K562 (cell line): ENCODE results near the gene SEPHS2. TPM values are rescaled to one million over a fixed set of nuclear protein-coding genes. Genes with fewer than 3 reads are reported as not detected.
A peak's percentile ranks its signal among the peaks of the same experiment; 100 is the strongest.

ENCODE experiments used
- ATAC-seq: fragments of 200-7000 bp; cut with Tn5 transposase; 3 replicates; pipeline ENCODE4 v1.9.1; 2020; ENCODE audit warnings: moderate library complexity
- BruUV-seq: library from RNA; stranded (reverse); fragments of 400-500 nt; replicated peaks from 2 replicates; lab custom pipeline; 2021; lab: Mats Ljungman, UMichigan
- CTCF ChIA-PET: fragments of 300-600 bp; formaldehyde crosslinking; extraction: SDS; loops from one replicate; lab custom pipeline; 2021; ENCODE audit warnings: low intra/inter-chr PET ratio; lab: Yijun Ruan, JAX
- POLR2A ChIA-PET: fragments of 300-600, 350-650 bp; sonication (Branson Sonifier 250); formaldehyde crosslinking; extraction: SDS; loops from one replicate; lab custom pipeline; 2021; ENCODE audit warnings: antibody characterized with exemption, inconsistent platforms; lab: Yijun Ruan, JAX
- DNase-seq, 4 experiments: peaks; one replicate each; pipeline versions ENCODE4 v3.0.0 to v3.0.0-alpha.2; 2011 to 2018; ENCODE audit warnings: low spot score in 3 of 4, mixed read lengths in 3 of 4; ENCODE audit errors: extremely low read depth in 1 of 4
- FAIRE-seq: peaks from 2 replicates; lab custom pipeline; 2011; peaks lifted over from hg19 to GRCh38; lab: Jason Lieb, UNC
- H2AFZ ChIP-seq: 2 replicates; pipeline ENCODE4 v1.6.0; 2011; ENCODE audit warnings: low read depth, low read length, control low read depth, inconsistent platforms
- H3K27ac ChIP-seq: fragments of 200-600 bp; 3 replicates; pipeline ENCODE4 v1.8.0; 2011; ENCODE audit warnings: low read depth, mild to moderate bottlenecking, control low read depth, inconsistent platforms, low read length, moderate library complexity, mixed read lengths; ENCODE audit errors: extremely low read depth
- H3K27me3 ChIP-seq, 2 experiments: fragments of 300-600 bp in 1 of 2; 2 replicates in 1 of 2; 3 replicates in 1 of 2; pipeline versions ENCODE4 v1.6.0 to v1.8.0; 2011; ENCODE audit warnings: inconsistent platforms in 2 of 2, low read length in 2 of 2, mild to moderate bottlenecking in 1 of 2, mixed read lengths in 1 of 2, moderate library complexity in 1 of 2; ENCODE audit not compliant: control insufficient read depth in 2 of 2, insufficient read depth in 2 of 2
- H3K36me3 ChIP-seq: fragments of 300-600 bp; 3 replicates; pipeline ENCODE4 v1.8.0; 2011; ENCODE audit warnings: mild to moderate bottlenecking, low read length, inconsistent platforms; ENCODE audit not compliant: control insufficient read depth, insufficient read depth
- H3K4me1 ChIP-seq, 2 experiments: fragments of 200-600 bp in 1 of 2; replicated peaks in 1 of 2; 2 replicates in 1 of 2; 3 replicates in 1 of 2; pipeline versions ENCODE4 v1.5.1 to v1.8.0; 2011; ENCODE audit warnings: inconsistent platforms in 2 of 2, low read length in 2 of 2, mild to moderate bottlenecking in 1 of 2, mixed read lengths in 1 of 2, moderate library complexity in 1 of 2; ENCODE audit not compliant: control insufficient read depth in 2 of 2, insufficient read depth in 2 of 2
- H3K4me2 ChIP-seq: 2 replicates; pipeline ENCODE4 v1.6.1; 2011; ENCODE audit warnings: low read length, control low read depth, inconsistent platforms, mixed read lengths; ENCODE audit not compliant: insufficient read depth
- H3K4me3 ChIP-seq: fragments of 200-600 bp; sonication (generic), shearing (Covaris generic); 2 replicates; pipeline ENCODE4 v1.5.1; 2016; ENCODE audit warnings: control low read depth, inconsistent platforms
- H3K79me2 ChIP-seq: fragments of 200-600 bp; 3 replicates; pipeline ENCODE4 v1.8.0; 2011; ENCODE audit warnings: low read length, inconsistent platforms; ENCODE audit not compliant: control insufficient read depth, insufficient read depth
- H3K9ac ChIP-seq, 2 experiments: 2 replicates each; pipeline versions ENCODE4 v1.6.0 to v1.6.1; 2011; ENCODE audit warnings: low read depth in 2 of 2, low read length in 2 of 2, control low read depth in 1 of 2, inconsistent platforms in 1 of 2, mild to moderate bottlenecking in 1 of 2, mixed read lengths in 1 of 2; ENCODE audit not compliant: insufficient read depth in 1 of 2
- H3K9me1 ChIP-seq: one replicate; pipeline ENCODE4 v1.6.0; 2011; ENCODE audit warnings: inconsistent platforms, mild to moderate bottlenecking, low read length, moderate library complexity; ENCODE audit not compliant: control insufficient read depth, insufficient read depth
- H3K9me3 ChIP-seq: replicated peaks from 2 replicates; pipeline ENCODE4 v1.5.1; 2011; ENCODE audit warnings: low read depth, low read length, inconsistent platforms; ENCODE audit not compliant: control insufficient read depth, insufficient read depth
- H4K20me1 ChIP-seq: replicated peaks from 2 replicates; pipeline ENCODE4 v1.6.1; 2011; ENCODE audit warnings: low read length, inconsistent platforms, mixed read lengths; ENCODE audit not compliant: control insufficient read depth, insufficient read depth
- BHLHE40 ChIP-seq: IDR thresholded peaks from 2 replicates; pipeline ENCODE4 v1.6.1; 2011; ENCODE audit warnings: low read length, improper control_type of control experiment
- E2F5 ChIP-seq: sonication (generic); formaldehyde crosslinking; IDR thresholded peaks from 2 replicates; pipeline ENCODE4 v1.8.0; 2022; ENCODE audit warnings: mild to moderate bottlenecking, missing genetic modification reagents
- EHMT2 ChIP-seq: fragments of 450-650 bp; IDR thresholded peaks from 2 replicates; pipeline ENCODE4 v1.6.1; 2018; ENCODE audit warnings: antibody characterized with exemption
- HIVEP1 ChIP-seq: fragments of 250-450 bp; sonication (Bioruptor Pico); IDR thresholded peaks from 2 replicates; pipeline ENCODE4 v1.4.0; 2020; ENCODE audit warnings: mild to moderate bottlenecking
- HMG20B ChIP-seq: fragments of 250-450 bp; sonication (Bioruptor Pico); IDR thresholded peaks from 2 replicates; pipeline ENCODE4 v1.5.0; 2021; ENCODE audit warnings: mild to moderate bottlenecking
- KHSRP ChIP-seq: fragments of 450-650 bp; IDR thresholded peaks from 2 replicates; pipeline ENCODE4 v1.6.1; 2017
- NFE2 ChIP-seq: IDR thresholded peaks from 2 replicates; pipeline ENCODE4 v1.6.1; 2014; ENCODE audit warnings: antibody characterized with exemption, low read depth
- NFIC ChIP-seq: fragments of 450-650 bp; IDR thresholded peaks from 2 replicates; pipeline ENCODE4 v1.6.1; 2017; ENCODE audit warnings: mild to moderate bottlenecking, inconsistent platforms
- NR2C1 ChIP-seq, 2 experiments: fragments of 450-650 bp; IDR thresholded peaks; 2 replicates each; pipeline ENCODE4 v1.6.1; 2017; ENCODE audit warnings: mild to moderate bottlenecking in 2 of 2, antibody characterized with exemption in 1 of 2, inconsistent platforms in 1 of 2, missing compliant biosample characterization in 1 of 2, missing genetic modification characterization in 1 of 2
- PCBP1 ChIP-seq: fragments of 200-400 bp; formaldehyde crosslinking; IDR thresholded peaks from 2 replicates; pipeline ENCODE4 v1.6.1; 2018; ENCODE audit warnings: mild to moderate bottlenecking, low read depth, low read length; ENCODE audit not compliant: poor library complexity, severe bottlenecking
- POLR2G ChIP-seq: fragments of 200-400 bp; formaldehyde crosslinking; IDR thresholded peaks from 2 replicates; pipeline ENCODE4 v1.6.1; 2017; ENCODE audit warnings: low read depth, mild to moderate bottlenecking, antibody characterized with exemption, low read length, moderate library complexity
- TOE1 ChIP-seq, 2 experiments: fragments of 450-650 bp in 1 of 2; sonication (generic) in 1 of 2; formaldehyde crosslinking in 1 of 2; IDR thresholded peaks; 2 replicates each; pipeline versions ENCODE4 v1.7.1 to v1.8.0; 2016 to 2022; ENCODE audit warnings: borderline replicate concordance in 2 of 2, mild to moderate bottlenecking in 2 of 2, antibody characterized with exemption in 1 of 2, inconsistent platforms in 1 of 2, low read depth in 1 of 2, missing genetic modification reagents in 1 of 2, moderate library complexity in 1 of 2
- ZBTB9 ChIP-seq: fragments of 450-650 bp; formaldehyde crosslinking; IDR thresholded peaks from 2 replicates; pipeline ENCODE4 v1.4.0; 2020; ENCODE audit warnings: mild to moderate bottlenecking, moderate library complexity
- ZKSCAN3 ChIP-seq: fragments of 250-450 bp; sonication (Bioruptor Pico); IDR thresholded peaks from 2 replicates; pipeline ENCODE4 v1.4.0; 2020
- ZNF134 ChIP-seq: fragments of 250-450 bp; sonication (Bioruptor Pico); conservative IDR thresholded peaks from 2 replicates; pipeline ENCODE4 v1.4.0; 2020
- ZNF140 ChIP-seq: fragments of 250-450 bp; sonication (Bioruptor Pico); IDR thresholded peaks from 2 replicates; pipeline ENCODE4 v1.8.0; 2021; ENCODE audit warnings: moderate library complexity, mild to moderate bottlenecking, inconsistent platforms
- ZNF282 ChIP-seq: sonication (generic); formaldehyde crosslinking; IDR thresholded peaks from 2 replicates; pipeline ENCODE4 v1.8.1; 2023; ENCODE audit warnings: missing genetic modification reagents
- whole genome bisulfite sequencing: fragments of 100-300 bp; shearing (Covaris generic); methylation state at CpG from one replicate; pipeline ENCODE4 v1.1.6; 2016; ENCODE audit warnings: low coverage, mixed read lengths; ENCODE audit not compliant: insufficient coverage; ENCODE audit errors: missing lambda C conversion rate; 5-methylcytosine and 5-hydroxymethylcytosine counted together
- in situ Hi-C: fragments of 300-500 bp; cut with MboI; formaldehyde crosslinking; loops from 4 replicates; pipeline ENCODE4 v1.15.0; 2018; ENCODE audit warnings: inconsistent platforms, mixed read lengths
- intact Hi-C: fragments of 100-400 bp; cut with micrococcal nuclease; formaldehyde crosslinking; loops from 2 replicates; pipeline ENCODE4 v1.14.2; 2022
- polyA plus RNA-seq, 8 experiments: library from polyadenylated mRNA; depleted of rRNA in 4 of 8; stranded (reverse) in 5 of 8; unstranded in 3 of 8; fragments of >200 nt; fragmentation: Nextera tagmentation in 2 of 8; fragmentation: Illumina TruSeq in 1 of 8; extraction: Ambion mirVana in 2 of 8; extraction: Trizol in 1 of 8; gene quantifications; 2 replicates each; pipeline versions ENCODE4 v1.2.1 to v1.2.3, GENCODE V29; 2011 to 2014; ENCODE audit warnings: inconsistent platforms in 1 of 8, missing spikeins in 1 of 8
- total RNA-seq, 7 experiments: library from RNA; depleted of rRNA in 6 of 7; stranded (reverse); fragments of >200 nt in 6 of 7; fragmentation: Illumina TruSeq in 2 of 7; extraction: Trizol in 2 of 7; gene quantifications; 2 replicates each; pipeline versions ENCODE4 v1.2.1 to v1.2.3, GENCODE V29; 2011 to 2021; ENCODE audit warnings: low replicate concordance in 1 of 7
- TF ChIP-seq, protein P1 (sequence below): fragments of 250-450 bp; sonication (Bioruptor Pico); IDR thresholded peaks from 2 replicates; pipeline ENCODE4 v1.8.0; 2022; ENCODE audit warnings: inconsistent platforms, mild to moderate bottlenecking, moderate library complexity, borderline replicate concordance

The SEPHS2 gene
- total and polyA plus RNA-seq, 9 of the 15 experiments (the other 6 are each of a cell fraction or from before 2014, with no cell fraction given) = 20.9 to 90.6 (median 43.4) TPM

DNA sequence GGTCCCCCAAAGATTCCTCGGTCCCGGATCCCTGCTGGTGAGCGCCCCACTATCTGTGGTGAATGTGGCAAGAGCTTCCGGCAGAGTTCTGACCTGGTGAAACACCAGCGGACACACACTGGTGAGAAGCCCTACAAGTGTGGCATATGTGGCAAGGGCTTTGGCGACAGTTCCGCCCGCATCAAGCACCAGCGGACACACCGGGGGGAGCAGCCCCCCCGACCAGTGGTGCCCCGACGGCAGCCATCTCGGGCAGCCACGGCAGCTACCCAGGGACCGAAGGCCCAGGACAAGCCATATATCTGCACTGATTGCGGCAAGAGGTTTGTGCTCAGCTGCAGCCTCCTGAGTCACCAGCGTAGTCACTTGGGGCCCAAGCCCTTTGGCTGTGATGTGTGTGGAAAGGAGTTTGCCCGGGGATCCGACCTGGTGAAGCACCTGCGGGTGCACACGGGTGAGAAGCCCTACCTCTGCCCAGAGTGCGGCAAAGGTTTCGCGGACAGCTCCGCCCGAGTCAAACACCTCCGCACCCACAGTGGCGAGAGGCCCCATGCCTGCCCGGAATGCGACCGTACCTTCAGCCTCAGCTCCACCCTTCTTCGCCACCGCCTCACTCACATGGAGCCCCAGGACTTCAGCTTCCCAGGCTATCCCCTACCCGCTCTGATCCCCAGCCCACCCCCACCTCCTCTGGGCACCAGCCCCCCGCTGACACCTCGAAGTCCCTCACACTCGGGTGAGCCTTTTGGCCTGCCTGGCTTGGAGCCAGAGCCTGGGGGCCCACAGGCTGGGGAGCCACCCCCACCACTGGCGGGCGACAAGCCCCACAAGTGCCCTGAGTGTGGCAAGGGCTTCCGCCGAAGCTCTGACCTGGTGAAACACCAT, 47.7 kb downstream of the SEPHS2 start:
- Histone ChIP-seq H3K4me3 (no peak overlapping the region), H3K9me3 (no peaks in the 10 kb centered on the region), H3K27me3 (no peaks in the 10 kb centered on the region), H3K9me1 (no peaks in the 10 kb centered on the region), H2AFZ (no peak overlapping the region), H3K4me2 (no peak overlapping the region), H3K36me3 (peaks cover 21% of the 10 kb centered on the region; the same call in 2 of the 3 replicates), H3K9ac (0 out of 4 replicates have a peak overlapping the region, but pooled peaks of 1 of the 2 experiments have one; percentile 61), H3K27ac (no peak overlapping the region), H3K79me2 (peaks cover 10% of the 10 kb centered on the region), H4K20me1 (no peaks in the 10 kb centered on the region), H3K4me1 (peaks cover 33 to 64% of the 10 kb centered on the region in 2 experiments)
- in situ Hi-C loops = no loop called here
- DNase-seq = no peak
- ChIA-PET POLR2A (interaction anchor here (0.6 to 1.0 kb wide), 2 partner anchors 9 to 41 kb away, joined by 3 to 4 read pairs; no protein-coding TSS in a partner anchor), CTCF (no interaction called here)
- 95% methylated on average over 33 of the region's 42 CpGs for WGBS
- no peak for FAIRE-seq
- no TSS peak for BruUV-seq
- no peak for ATAC-seq
- intact Hi-C loops = no loop called here
- TF ChIP-seq, protein P1, sequence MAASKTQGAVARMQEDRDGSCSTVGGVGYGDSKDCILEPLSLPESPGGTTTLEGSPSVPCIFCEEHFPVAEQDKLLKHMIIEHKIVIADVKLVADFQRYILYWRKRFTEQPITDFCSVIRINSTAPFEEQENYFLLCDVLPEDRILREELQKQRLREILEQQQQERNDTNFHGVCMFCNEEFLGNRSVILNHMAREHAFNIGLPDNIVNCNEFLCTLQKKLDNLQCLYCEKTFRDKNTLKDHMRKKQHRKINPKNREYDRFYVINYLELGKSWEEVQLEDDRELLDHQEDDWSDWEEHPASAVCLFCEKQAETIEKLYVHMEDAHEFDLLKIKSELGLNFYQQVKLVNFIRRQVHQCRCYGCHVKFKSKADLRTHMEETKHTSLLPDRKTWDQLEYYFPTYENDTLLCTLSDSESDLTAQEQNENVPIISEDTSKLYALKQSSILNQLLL = no peak
- TF ChIP-seq HIVEP1 (CRISPR knock-in tag) (no peak), ZBTB9 (no peak), NR2C1 (IDR thresholded peaks at IDR 0.05) (no peak), NR2C1 (tag; IDR thresholded peaks at IDR 0.05) (no peak), ZNF140 (CRISPR knock-in tag) (no peak), E2F5 (CRISPR knock-in tag) (no peak), NFIC (peak; percentile 28; the same call in 1 of the 2 replicates), BHLHE40 (no peak), NFE2 (no peak), HMG20B (CRISPR knock-in tag) (no peak), KHSRP (no peak), ZNF282 (CRISPR knock-in tag) (no peak), PCBP1 (no peak), ZNF134 (CRISPR knock-in tag) (no peak), TOE1 (IDR thresholded peaks at IDR 0.05; ENCODE audit: borderline replicate concordance) (no peak), TOE1 (CRISPR knock-in tag; IDR thresholded peaks at IDR 0.05; ENCODE audit: borderline replicate concordance, low read depth) (no peak), POLR2G (0 out of 2 replicates have a peak, but pooled peaks have one; percentile 4), EHMT2 (no peak), ZKSCAN3 (no peak)
